Measurements from ENCODE around the gene LINC00305. TPM values are rescaled to one million over a fixed set of nuclear protein-coding genes. Genes with fewer than 3 reads are reported as not detected.

Gene LINC00305
- total RNA-seq, 1 donor from 2014 or later = not detected

GRCh38 chr18:64165906-64166305 lies 17.0 kb upstream of the LINC00305 start:
- Histone ChIP-seq H3K4me3 (no peak overlapping the region), H3K27ac (no peak overlapping the region), H3K27me3 (no peaks in the 10 kb centered on the region), H3K9me3 (no peaks in the 10 kb centered on the region), H3K36me3 (no peaks in the 10 kb centered on the region), H3K4me1 (no peaks in the 10 kb centered on the region)
- intact Hi-C loops (cut with DNase I) = no loop called here
- DNase-seq (ENCODE audit: extremely low spot score in 2 of 2) = no peak
- TF ChIP-seq, protein P1, sequence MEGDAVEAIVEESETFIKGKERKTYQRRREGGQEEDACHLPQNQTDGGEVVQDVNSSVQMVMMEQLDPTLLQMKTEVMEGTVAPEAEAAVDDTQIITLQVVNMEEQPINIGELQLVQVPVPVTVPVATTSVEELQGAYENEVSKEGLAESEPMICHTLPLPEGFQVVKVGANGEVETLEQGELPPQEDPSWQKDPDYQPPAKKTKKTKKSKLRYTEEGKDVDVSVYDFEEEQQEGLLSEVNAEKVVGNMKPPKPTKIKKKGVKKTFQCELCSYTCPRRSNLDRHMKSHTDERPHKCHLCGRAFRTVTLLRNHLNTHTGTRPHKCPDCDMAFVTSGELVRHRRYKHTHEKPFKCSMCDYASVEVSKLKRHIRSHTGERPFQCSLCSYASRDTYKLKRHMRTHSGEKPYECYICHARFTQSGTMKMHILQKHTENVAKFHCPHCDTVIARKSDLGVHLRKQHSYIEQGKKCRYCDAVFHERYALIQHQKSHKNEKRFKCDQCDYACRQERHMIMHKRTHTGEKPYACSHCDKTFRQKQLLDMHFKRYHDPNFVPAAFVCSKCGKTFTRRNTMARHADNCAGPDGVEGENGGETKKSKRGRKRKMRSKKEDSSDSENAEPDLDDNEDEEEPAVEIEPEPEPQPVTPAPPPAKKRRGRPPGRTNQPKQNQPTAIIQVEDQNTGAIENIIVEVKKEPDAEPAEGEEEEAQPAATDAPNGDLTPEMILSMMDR (IDR thresholded peaks at IDR 0.05) = no peak
- no peak for TF ChIP-seq POLR2AphosphoS5 (IDR thresholded peaks at IDR 0.05; ENCODE audit: insufficient read depth in 1 of 2, low read depth in 1 of 2)
- no peak for TF ChIP-seq POLR2A (IDR thresholded peaks at IDR 0.05)

DNA sequence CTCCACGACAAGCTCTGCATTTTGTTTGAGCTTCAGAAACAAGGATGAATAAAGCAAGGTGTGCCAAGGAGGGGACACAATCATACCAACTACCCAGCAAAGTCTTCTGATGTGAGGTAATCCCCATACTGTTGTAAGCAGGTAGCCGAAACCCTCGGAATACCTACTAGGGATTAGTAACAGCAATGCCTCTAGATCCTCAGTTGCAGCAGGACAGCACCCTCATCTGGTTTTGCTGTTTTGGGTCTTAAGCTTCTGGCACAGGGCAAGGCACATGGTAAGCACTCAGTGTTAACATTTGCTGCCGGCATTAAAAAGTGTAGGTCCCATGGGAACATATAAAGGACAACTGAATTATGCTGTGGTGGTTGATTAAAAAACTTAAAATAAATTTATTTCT lies 16.0 kb upstream of the LINC00305 start:
- intact Hi-C loops (cut with DNase I) = no loop called here
- no peak for DNase-seq (ENCODE audit: extremely low spot score in 2 of 2)
- H3K27ac ChIP-seq = no peak overlapping the region

DNA sequence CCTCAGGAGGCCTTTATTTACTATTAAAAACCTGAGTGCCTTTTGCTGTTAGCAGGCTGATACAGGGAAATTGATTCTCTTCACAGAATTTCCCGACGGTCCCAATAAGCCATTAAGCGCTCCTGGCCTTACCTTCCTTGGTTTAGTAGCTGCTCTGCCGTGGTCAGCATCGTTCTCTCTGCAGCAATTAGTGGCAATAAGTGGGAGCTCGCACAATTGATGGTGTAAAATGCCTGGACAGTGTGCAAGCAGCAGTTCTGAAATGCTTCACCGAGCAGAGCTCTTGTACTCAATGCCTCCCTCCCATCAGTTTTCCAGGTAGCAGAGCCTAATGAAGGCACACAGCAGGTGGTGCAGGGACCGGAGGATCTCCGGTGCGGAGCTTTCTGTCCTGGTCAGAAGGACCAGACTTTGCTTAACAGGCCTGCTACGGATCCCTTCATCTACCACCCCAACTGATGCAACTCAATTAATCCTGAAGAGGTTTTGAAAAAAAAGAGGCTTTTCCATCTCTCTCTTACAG lies 1.1 kb upstream of the LINC00305 start:
- TF ChIP-seq POLR2AphosphoS5 (IDR thresholded peaks at IDR 0.05; ENCODE audit: insufficient read depth in 1 of 2, low read depth in 1 of 2) (no peak), POLR2A (IDR thresholded peaks at IDR 0.05) (no peak)
- TF ChIP-seq, protein P1 (IDR thresholded peaks at IDR 0.05) = no peak
- no peak overlapping the region for H3K4me3 ChIP-seq
- no peaks in the 10 kb centered on the region for H3K9me3 ChIP-seq
- no peak overlapping the region for H3K27ac ChIP-seq
- H3K27me3 ChIP-seq = no peaks in the 10 kb centered on the region
- no peak for DNase-seq (ENCODE audit: extremely low spot score in 2 of 2)
- no peaks in the 10 kb centered on the region for H3K4me1 ChIP-seq
- intact Hi-C loops (cut with DNase I) = no loop called here
- H3K36me3 ChIP-seq = no peaks in the 10 kb centered on the region

More for the DNA sequence above, 16.0 kb upstream of the LINC00305 start:
- Histone ChIP-seq H3K36me3 (no peaks in the 10 kb centered on the region), H3K4me3 (no peak overlapping the region), H3K9me3 (no peaks in the 10 kb centered on the region), H3K27me3 (no peaks in the 10 kb centered on the region), H3K4me1 (no peaks in the 10 kb centered on the region)
- TF ChIP-seq POLR2A (IDR thresholded peaks at IDR 0.05) (no peak), POLR2AphosphoS5 (IDR thresholded peaks at IDR 0.05; ENCODE audit: insufficient read depth in 1 of 2, low read depth in 1 of 2) (no peak)
- TF ChIP-seq, protein P1 (IDR thresholded peaks at IDR 0.05) = no peak

GRCh38 chr18:64142904-64143303 lies 6.0 kb downstream of the LINC00305 start:
- H3K27ac ChIP-seq = no peak overlapping the region
- no peaks in the 10 kb centered on the region for H3K36me3 ChIP-seq
- no peak for TF ChIP-seq POLR2AphosphoS5 (IDR thresholded peaks at IDR 0.05; ENCODE audit: insufficient read depth in 1 of 2, low read depth in 1 of 2)
- TF ChIP-seq, protein P1 (IDR thresholded peaks at IDR 0.05) = no peak
- TF ChIP-seq POLR2A (IDR thresholded peaks at IDR 0.05) = no peak
- no peaks in the 10 kb centered on the region for H3K9me3 ChIP-seq
- H3K4me3 ChIP-seq = no peak overlapping the region
- intact Hi-C loops (cut with DNase I) = no loop called here
- H3K27me3 ChIP-seq = no peaks in the 10 kb centered on the region
- DNase-seq (ENCODE audit: extremely low spot score in 2 of 2) = no peak
- H3K4me1 ChIP-seq = no peaks in the 10 kb centered on the region

- no peaks in the 10 kb centered on the region for H3K9me3 ChIP-seq
- no peak for DNase-seq (ENCODE audit: extremely low spot score in 2 of 2)
- H3K4me3 ChIP-seq = no peak overlapping the region
- H3K36me3 ChIP-seq = no peaks in the 10 kb centered on the region
- H3K4me1 ChIP-seq = no peaks in the 10 kb centered on the region
- no peaks in the 10 kb centered on the region for H3K27me3 ChIP-seq
- TF ChIP-seq, protein P1 (IDR thresholded peaks at IDR 0.05) = no peak
- TF ChIP-seq POLR2A (IDR thresholded peaks at IDR 0.05) (no peak), POLR2AphosphoS5 (IDR thresholded peaks at IDR 0.05; ENCODE audit: insufficient read depth in 1 of 2, low read depth in 1 of 2) (no peak)
- H3K27ac ChIP-seq = no peak overlapping the region
- intact Hi-C loops (cut with DNase I) = no loop called here
Observed at GRCh38 chr18:64137914-64138313, 11.0 kb downstream of the LINC00305 start.
